GM21515 (cell line): ENCODE measurements around the gene CDC14A.

Experiments
- ATAC-seq: cut with Tn5 transposase; IDR thresholded peaks from one replicate; pipeline ENCODE4 v1.9.1; 2021; ENCODE audit not compliant: unreplicated experiment

The CDC14A gene

DNA sequence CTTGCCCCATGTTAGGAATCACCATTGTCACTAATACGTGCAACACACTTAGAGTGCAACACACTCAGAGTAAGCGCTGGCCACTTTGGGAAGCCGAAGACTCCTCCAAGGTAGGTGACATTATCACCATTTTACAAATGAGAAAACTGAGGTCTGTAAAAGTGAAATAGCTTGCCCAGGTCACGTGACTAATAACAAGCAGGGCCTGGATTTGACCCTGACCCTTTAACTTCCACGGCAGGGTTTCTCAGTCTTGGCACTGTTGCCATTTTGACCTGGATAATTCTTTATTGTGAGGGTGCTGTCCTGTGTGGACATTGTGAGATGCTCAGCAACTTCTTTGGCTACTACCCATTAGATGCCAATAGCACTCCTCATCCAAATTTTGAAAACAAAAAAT is 177.8 kb downstream of the CDC14A start:
- no peak for ATAC-seq

DNA sequence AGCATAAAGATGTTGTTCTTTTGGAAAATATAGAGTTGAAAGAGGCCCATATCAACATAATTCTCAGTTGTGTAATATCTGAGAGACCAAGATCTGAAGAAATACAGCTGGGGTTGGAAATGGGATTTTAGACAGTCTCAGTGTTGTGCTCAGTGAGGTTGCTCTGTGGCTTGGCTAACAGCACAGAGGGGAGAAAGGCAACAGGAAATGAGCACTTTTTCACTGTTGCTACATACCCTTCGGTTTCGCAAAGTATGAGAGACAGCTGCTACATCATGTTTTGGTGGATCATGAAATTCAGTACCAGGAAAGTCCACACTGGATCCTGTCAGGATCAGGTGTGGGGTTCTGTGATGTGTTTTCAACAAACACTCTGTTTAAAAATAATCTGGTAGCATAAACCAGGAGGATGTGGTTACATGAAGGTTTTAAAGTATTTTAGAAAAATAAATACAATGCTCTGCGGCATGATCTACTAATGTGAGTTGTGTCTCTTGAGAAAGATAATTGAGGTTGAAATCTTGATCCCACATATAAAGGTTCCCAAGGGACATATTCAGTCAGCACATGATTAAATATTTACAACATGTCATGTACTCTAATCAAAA is 178.7 kb downstream of the CDC14A start:
- ATAC-seq, result peak; percentile 90

DNA sequence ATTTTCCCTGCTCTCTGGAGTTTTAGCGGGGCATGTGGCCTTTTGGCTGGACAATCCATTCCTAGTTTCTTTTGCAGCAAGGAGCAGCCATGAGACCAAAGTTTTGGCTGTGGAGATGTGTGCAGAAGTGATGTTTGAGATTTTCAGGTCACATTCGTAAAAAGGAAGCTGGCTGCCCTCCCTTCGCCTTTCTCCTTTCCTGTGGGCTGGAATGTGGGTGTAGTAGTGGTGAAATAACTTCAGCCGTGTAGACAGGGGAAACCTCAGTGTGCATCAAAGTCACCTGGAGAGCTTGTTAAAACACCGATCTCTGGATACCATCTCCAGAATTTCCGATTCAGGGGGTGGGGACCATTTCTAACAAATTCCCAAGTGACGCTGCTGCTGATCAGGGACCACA is 180.3 kb downstream of the CDC14A start:
- ATAC-seq, result no peak

DNA sequence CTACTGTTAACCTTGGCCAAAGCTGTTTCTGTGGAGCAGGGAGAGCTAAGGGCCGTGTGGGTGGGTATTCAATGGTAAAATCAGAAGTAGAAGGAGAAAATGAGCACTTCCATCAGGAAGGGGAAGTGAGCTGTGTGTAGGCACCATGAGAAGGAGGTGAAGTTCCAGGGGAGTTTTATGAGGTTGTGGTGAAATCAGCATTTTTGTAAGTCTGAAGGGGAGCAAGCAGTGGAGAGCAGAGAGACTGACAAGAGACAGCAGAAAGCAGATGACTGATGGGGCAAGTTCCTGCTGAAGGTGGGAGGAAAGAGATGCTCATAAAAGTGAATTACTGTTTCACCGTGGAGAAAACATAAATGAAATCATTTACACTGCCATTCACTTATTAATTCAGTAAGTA is 183.0 kb downstream of the CDC14A start:
- no peak for ATAC-seq

DNA sequence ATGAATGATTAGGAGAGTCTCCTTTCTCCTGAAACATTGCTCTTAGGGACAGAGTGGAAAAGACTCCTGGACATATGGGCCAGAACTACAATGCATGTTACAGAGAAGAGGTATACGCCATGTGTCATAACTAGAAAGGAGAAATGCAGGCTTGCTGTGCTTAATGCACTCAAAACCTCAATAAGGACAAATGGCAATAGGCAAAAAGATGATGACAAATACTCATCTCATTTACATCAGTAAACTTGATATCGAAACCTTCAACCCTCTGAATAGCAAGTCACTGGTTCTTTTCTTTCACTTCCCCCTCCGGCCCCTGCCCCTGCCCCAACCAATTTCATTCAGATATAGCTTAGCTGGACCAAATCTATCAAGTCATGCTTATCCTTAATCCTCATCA is 183.7 kb downstream of the CDC14A start:
- ATAC-seq, result peak; percentile 81

DNA sequence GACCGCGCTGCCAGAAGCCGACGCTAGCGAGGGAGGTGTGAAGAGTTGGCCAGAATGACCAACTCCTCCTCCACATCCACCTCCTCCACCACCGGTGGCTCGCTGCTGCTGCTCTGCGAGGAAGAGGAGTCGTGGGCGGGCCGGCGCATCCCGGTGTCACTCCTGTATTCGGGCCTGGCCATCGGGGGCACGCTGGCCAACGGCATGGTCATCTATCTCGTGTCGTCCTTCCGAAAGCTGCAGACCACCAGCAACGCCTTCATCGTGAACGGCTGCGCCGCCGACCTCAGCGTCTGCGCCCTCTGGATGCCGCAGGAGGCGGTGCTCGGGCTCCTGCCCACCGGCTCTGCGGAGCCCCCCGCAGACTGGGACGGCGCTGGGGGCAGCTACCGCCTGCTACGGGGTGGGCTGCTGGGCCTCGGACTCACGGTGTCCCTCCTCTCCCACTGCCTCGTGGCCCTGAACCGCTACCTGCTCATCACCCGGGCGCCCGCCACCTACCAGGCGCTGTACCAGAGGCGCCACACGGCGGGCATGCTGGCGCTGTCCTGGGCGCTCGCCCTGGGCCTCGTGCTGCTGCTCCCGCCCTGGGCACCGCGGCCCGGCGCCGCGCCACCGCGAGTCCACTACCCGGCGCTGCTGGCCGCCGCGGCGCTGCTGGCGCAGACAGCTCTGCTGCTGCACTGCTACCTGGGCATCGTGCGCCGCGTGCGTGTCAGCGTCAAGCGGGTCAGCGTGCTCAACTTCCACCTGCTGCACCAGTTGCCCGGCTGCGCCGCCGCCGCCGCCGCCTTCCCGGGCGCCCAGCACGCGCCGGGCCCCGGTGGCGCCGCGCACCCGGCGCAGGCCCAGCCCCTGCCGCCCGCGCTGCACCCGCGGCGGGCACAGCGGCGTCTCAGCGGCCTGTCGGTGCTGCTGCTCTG is 186.9 kb downstream of the CDC14A start:
- ATAC-seq, result no peak

DNA sequence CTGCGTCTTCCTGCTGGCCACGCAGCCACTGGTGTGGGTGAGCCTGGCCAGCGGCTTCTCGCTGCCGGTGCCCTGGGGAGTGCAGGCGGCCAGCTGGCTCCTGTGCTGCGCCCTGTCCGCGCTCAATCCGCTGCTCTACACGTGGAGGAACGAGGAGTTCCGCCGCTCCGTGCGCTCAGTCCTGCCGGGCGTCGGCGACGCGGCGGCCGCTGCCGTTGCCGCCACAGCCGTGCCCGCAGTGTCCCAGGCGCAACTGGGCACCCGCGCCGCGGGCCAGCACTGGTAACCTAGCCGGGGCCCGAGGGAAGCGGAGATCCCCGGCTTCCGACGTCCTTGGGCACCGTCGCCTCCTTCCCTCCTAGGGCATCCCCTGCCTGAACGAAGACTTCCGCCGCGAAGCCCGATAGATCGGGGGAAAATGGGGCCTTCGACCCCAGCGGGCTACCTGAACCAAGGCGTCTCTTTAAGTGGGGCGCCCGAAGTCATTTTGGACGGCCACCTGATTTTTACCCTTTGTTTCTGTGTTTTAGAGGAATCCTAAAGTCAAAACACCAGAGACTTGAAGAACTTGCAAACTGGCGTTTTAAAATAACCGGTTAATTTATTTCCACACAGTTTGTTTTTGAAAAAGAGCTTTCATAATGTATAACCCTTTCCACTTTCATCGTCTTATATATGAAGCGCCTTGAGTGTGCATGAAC is 187.7 kb downstream of the CDC14A start:
- ATAC-seq, result no peak

DNA sequence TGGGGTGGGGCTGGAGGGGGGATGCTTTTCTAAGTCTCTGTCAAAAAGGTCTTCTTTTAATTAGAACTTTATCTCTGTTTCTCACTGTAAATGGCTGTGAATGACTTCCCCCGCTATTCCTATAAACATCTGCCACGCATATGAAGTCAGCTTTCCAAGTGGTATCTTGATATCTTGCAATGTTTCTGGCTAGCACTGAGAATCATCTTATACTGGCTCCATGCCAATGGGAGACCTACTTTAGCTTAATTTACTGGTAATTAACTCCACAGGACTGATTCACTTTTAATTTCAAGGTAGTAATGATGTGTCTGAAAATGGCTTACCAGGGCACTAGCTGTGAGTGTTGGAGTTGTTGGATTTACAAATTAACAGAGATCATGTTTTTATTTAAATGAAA is 190.0 kb downstream of the CDC14A start:
- ATAC-seq, result no peak

DNA sequence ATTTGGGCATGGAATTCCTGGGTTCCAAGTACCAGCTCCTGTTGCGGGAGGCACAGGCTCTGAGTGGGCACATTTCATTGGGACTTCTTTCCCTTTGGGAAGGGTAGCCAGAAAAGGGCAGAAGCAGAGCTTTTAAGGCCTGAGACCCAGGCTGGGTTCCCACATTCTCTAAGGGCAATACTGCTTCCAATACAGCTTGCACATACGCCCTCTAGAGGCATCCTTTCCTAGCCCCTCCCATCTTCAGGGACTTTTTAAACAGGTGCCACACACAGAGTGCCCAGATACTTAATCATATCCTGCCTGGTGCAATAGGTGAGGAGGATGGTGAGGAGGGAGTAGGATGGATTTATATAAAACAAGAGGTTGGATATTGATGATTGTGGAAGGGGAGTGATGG is 191.3 kb downstream of the CDC14A start:
- peak; percentile 66 for ATAC-seq

DNA sequence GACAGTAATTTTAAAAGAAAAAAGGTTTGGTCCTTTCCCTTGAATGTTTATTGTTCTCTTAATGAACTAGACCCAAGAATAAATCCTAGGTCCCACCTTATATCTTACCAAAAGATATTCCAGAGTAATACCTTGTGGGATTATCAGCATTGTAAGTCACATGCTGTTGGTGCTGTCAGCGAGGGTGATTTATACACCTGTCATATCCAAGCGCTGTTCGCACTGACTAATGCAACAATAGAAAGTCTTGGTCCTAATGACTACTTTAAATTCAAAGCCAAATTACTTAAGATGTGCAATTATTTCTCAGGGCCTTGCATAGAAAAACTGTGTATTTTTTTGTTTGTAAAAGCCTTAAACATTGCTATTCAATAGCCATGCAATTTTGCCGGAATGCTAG is 192.5 kb downstream of the CDC14A start:
- no peak for ATAC-seq

DNA sequence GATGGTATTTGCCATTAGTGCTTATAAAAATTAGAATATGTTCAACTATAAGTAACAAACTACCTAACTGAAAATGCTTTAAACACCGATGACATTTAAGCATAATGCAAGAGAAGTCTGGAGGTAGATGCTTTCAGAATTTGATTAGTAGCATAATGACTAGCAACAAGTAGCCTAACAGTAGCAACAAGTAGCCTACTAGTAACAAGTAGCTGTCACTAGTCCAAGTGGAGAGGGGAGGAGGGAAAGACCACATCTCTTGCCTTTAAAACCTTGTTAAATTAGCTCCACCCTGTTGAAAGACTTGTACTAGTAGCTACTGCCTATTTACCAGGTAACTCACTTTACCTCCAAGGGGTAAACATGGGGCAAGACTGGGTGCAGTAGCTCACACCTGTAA is 193.5 kb downstream of the CDC14A start:
- ATAC-seq, result no peak

DNA sequence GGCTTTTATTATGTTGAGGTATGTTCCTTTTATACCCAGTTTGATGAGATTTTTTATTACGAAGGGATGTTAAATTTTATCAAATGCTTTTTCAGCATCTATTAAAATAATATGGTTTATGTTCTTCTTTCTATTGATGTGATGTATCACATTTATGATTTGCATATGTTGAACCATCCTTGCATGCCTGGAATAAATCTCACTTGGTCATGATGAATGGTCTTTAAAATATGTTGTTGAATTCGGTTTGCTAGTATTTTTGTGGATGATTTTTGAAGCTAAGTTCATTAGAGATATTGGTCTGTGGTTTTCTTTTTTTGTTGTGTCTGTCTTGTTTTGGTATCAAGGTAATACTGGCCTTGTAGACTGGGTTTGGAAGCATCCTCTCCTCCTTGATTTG is 199.7 kb downstream of the CDC14A start:
- ATAC-seq, result no peak

DNA sequence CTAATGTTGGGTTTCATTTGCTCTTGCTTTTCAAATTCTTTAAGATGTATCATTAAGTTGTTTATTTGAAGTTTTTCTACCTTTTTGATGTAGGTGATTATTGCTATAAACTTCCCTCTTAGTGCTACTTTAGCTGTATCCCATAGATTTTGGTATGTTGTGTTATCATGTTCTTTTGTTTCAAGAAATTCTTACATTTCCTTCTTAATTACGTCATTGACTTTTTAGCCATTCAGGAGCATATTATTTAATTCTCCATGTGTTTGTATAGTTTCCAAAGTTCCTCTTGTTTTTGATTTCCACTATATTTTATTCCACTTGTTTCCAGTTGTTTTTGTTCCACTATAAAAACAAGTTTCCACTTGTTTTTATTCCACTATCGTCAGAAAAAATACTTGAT is 200.6 kb downstream of the CDC14A start:
- no peak for ATAC-seq

DNA sequence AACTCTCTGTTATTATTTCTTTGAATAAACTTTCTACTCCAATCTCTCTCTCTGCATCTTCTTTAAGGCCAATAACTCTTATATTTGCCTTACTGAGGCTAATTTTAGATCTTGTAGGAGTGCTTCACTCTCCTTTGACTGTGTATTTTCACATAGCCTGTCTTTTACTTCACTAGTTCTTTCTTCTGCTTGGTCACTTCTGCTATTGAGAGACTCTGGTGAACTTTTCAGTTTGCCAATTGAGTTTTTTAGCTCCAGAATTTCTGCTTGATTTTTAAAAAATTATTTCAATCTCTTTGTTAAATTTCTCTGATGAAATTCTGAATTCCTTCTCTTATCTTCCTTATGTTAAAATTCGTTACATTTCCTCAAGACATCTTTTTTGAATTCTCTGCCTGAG is 203.9 kb downstream of the CDC14A start:
- no peak for ATAC-seq

DNA sequence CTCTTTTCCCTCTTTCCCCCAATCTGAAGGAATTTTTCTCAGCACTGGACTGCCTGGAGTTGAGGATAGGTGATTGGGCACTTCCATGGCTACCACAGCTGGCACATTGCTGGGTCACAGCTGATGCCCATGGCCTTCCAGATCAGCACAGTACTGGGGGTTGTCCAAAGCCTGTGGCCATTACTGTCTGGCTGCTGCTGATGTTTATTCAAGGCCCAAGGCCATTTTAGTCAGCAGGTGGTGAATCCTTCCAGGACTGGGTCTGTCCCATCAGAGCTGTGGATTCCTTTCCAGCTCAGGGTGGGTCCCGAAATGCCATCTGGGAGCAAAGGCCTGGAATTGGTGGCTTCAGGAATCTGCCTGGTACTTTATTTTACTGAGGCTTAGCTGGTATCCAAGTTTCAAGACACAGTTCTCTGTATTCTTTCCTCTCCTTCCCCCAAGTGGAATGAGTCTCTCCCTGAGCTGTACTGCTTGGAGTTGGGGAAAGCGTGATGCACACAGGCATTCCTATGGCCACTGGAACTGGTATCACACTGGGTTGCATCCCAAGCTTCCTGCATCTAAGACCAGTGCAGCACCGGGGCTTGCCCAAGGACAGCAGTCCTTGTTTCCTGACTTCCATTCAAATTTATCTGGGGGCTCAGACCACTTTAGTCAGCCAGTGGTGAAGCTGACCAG is 204.8 kb downstream of the CDC14A start:
- ATAC-seq, result no peak

DNA sequence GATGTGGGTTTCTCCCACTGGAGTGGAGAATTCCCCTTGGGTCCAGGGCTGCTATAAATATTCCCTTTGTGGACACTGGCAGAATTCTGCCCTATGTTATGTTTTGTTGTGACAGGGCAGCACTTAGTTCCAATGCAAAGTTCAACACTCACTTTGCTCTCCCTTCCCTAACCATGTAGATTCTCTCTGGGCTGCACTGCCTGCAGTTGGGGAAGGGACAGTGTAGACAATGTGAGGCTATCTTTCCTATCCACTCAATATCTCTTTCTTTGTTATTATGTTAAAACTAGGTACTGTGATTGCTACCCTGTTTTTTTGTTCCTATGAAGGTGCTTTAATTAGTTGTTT is 205.3 kb downstream of the CDC14A start:
- no peak for ATAC-seq

DNA sequence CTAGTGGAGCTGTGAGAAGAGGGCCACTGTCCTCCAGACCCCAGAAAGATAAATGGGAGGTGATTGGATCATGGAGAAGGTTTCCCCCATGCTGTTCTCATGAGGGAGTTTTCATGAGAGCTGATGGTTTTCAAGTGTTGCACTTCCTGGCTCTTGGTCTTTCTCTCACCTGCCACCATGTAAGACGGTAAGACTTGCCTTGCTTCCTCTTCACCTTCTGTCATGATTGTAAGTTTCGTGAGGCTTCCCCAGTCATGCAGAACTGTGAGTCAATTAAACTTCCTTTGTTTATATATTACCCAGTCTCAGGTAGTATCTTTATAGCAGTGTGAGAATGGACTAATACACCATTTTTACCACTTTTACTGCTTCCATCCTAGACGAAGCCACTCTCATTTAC is 213.2 kb downstream of the CDC14A start:
- ATAC-seq, result no peak

DNA sequence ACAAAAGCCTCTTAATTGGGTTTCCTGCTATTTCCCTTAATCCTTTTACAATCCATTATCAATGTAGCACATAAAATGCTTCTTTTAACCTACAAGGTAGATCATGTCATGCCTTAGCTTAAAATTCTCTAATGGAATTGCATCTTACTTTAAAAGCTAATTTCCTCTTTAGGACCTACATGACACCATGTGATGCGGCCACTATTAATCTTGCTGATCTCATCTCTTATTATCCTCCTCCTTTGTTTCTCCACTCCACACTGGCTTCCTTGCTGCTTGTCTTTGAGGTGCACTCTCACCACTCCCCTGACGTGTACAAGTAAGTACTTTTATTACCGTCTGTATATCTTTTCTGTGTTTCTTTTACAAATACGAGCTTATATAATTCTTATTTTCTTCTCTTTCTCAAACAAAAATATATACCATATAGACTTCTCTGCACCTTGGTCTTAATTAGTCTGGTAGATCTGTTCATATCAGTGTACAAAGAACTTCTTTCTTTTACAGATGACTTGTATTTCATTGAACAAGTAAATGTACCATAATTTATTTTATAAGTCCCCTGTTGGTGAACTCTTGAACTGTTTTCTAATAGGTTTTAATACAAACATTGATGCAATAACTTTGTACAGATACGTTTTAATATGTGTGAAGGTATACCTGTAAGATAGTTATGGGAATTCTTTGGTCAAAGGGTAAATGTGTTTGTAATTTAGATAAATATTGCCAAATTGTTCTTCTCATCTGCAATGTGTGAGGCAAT is 213.8 kb downstream of the CDC14A start:
- ATAC-seq, result no peak

DNA sequence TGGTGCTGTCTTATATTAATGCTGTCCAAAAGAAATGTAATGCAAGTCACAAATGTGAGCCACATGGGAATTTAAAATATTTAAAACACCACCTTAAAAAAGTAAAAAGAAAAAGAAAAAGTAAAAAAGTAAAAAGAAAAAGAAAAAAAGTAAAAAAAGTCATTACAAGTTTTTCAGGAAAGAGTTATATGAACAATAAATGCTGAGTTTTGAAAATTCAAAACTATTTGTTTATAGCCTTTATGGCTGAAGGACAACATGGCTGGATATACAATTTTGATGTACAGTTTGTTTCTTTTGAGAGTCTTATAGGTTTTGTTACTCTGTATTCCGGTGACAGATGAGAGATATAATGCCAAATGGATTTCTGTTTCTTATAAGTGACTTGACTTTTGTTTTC is 214.8 kb downstream of the CDC14A start:
- no peak for ATAC-seq
